ENCODE data around the gene ID1. TPM values are rescaled to one million over a fixed set of nuclear protein-coding genes. Genes with fewer than 3 reads are reported as not detected.

Gene ID1
- polyA plus RNA-seq, 2 of the 4 experiments (the other 2 are of a cell fraction) = 237 to 432 TPM

GRCh38 chr20:31641391-31641790, 36.3 kb downstream of the ID1 start:
- WGBS (ENCODE audit: missing lambda C conversion rate) = 91% methylated on average over 6 of the region's 6 CpGs
- FAIRE-seq = no peak
- Histone ChIP-seq H3K4me2 (no peak overlapping the region), H3K27ac (no peak overlapping the region), H3K9me3 (no peaks in the 10 kb centered on the region), H3K4me3 (no peak overlapping the region), H3K4me1 (no peaks in the 10 kb centered on the region)
- POLR2A ChIA-PET = no interaction called here
- CTCF ChIA-PET = interaction anchor here (0.7 to 14.5 kb wide), 10 partner anchors 8 to 158 kb away, joined by 3 to 197 read pairs (median 4); partner anchors contain the start of gene BCL2L1
- TF ChIP-seq CHD2 (IDR thresholded peaks at IDR 0.05; ENCODE audit: low read length, partially characterized antibody) (no peak), FOXS1 (CRISPR knock-in tag; IDR thresholded peaks at IDR 0.05) (no peak), ELK1 (IDR thresholded peaks at IDR 0.05; ENCODE audit: low read depth, low read length) (no peak), NR3C1 (IDR thresholded peaks at IDR 0.05) (no peak), HOXA7 (CRISPR knock-in tag; IDR thresholded peaks at IDR 0.05) (no peak), CBX2 (IDR thresholded peaks at IDR 0.05; ENCODE audit: borderline replicate concordance, low read depth) (no peak)
- DNase-seq (ENCODE audit: low read depth in 1 of 2, low spot score in 1 of 2) = no peak
- no peak for ATAC-seq

GRCh38 chr20:31642837-31643236, 37.7 kb downstream of the ID1 start:
- 81% methylated on average over 1 of the region's 1 CpG for WGBS (ENCODE audit: missing lambda C conversion rate)
- Histone ChIP-seq H3K4me1 (no peaks in the 10 kb centered on the region), H3K27ac (no peak overlapping the region), H3K4me3 (no peak overlapping the region), H3K4me2 (no peak overlapping the region), H3K9me3 (no peaks in the 10 kb centered on the region)
- FAIRE-seq = no peak
- CTCF ChIA-PET = interaction anchor here (0.5 to 14.5 kb wide), 4 partner anchors 10 to 1031 kb away, joined by 3 to 197 read pairs (median 34); partner anchors contain the start of gene BCL2L1
- ATAC-seq = no peak
- no peak for DNase-seq (ENCODE audit: low read depth in 1 of 2, low spot score in 1 of 2)
- TF ChIP-seq HES2 (IDR thresholded peaks at IDR 0.05) (no peak), MYC (IDR thresholded peaks at IDR 0.05; ENCODE audit: borderline replicate concordance, low read length) (no peak), JUNB (IDR thresholded peaks at IDR 0.05) (no peak), E2F6 (IDR thresholded peaks at IDR 0.05; ENCODE audit: borderline replicate concordance, low read depth) (no peak), RFX5 (IDR thresholded peaks at IDR 0.05) (no peak), MAZ (IDR thresholded peaks at IDR 0.05; ENCODE audit: borderline replicate concordance, low read depth, low read length) (no peak)
- POLR2A ChIA-PET = no interaction called here

GRCh38 chr20:31643522-31643921, 38.4 kb downstream of the ID1 start:
- ChIA-PET POLR2A (no interaction called here), CTCF (interaction anchor here (1.3 to 14.5 kb wide), 5 partner anchors 10 to 83 kb away, joined by 5 to 197 read pairs (median 63); partner anchors contain the start of gene BCL2L1)
- TF ChIP-seq CEBPB (IDR thresholded peaks at IDR 0.05) (no peak), HEYL (CRISPR knock-in tag; IDR thresholded peaks at IDR 0.05) (no peak), ZFP36 (IDR thresholded peaks at IDR 0.05; ENCODE audit: borderline replicate concordance, partially characterized antibody) (no peak), POLR2AphosphoS2 (conservative IDR thresholded peaks at IDR 0.05; ENCODE audit: low read length) (no peak), HOXB5 (CRISPR knock-in tag; IDR thresholded peaks at IDR 0.05) (no peak), BHLHE40 (IDR thresholded peaks at IDR 0.05; ENCODE audit: low read depth, low read length) (no peak), ELK1 (IDR thresholded peaks at IDR 0.05; ENCODE audit: low read depth, low read length) (no peak), HOXB13 (CRISPR knock-in tag; IDR thresholded peaks at IDR 0.05; ENCODE audit: low read depth) (no peak)
- H3K4me3 ChIP-seq = no peak overlapping the region
- H3K4me2 ChIP-seq = no peak overlapping the region
- no peaks in the 10 kb centered on the region for H3K9me3 ChIP-seq
- ATAC-seq (no peak), DNase-seq (ENCODE audit: low read depth in 1 of 2, low spot score in 1 of 2) (no peak), FAIRE-seq (no peak)
- no peak overlapping the region for H3K27ac ChIP-seq
- H3K4me1 ChIP-seq = no peaks in the 10 kb centered on the region
- WGBS (ENCODE audit: missing lambda C conversion rate) = 88% methylated on average over 4 of the region's 4 CpGs

All from A549 (cell line).